Measurements from ENCODE around the gene KRTAP10-5. TPM values are rescaled to one million over a fixed set of nuclear protein-coding genes. Genes with fewer than 3 reads are reported as not detected.

Gene KRTAP10-5
- total RNA-seq, 1 experiment from 2014 or later = not detected

DNA sequence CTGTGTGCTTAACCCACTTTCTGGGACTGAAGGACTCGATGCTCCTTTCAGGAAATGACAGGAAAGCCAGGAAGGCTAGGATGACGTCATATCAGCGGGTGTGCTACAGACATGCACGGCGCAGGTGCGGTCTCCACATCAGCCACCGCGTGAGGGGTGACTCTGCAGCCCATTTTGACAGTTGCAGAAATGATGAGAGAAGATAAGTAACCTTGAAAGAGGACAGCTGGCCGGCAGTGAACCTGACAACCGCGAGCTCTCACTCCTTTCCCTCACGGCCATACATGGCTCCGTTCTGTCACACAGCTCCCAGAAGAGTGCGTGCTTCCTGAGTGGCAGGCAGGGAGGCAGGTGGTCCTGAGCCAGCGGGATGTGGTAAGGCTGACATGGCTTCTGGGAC, 1.7 kb upstream of the KRTAP10-5 start (continued):
- TF ChIP-seq ZNF274 (IDR thresholded peaks at IDR 0.05; ENCODE audit: low read depth, low read length) (no peak), FOSL1 (IDR thresholded peaks at IDR 0.05; ENCODE audit: low read depth) (no peak)

DNA sequence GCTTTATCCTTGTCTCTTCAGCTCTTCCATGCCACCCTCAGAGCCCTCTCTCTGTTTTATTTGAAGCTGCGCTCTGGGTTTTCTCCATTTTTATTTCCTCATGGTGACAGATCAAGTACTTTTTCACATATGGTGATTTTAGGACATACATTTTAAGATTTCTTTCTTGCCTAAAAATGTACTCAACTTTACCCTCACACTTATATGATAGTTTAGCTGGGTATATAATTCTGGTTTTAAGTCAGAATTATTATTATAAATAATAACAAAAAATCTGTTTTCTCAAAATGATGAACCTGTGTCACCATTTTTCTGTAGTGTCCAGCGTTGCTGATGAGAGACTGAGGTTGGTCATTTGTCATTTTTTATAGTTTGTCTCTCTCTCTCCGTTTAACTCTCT, 754 bp upstream of the KRTAP10-5 start:
- Histone ChIP-seq H3K9me3 (ENCODE audit: control insufficient read depth in 1 of 2, insufficient read depth in 1 of 2, low read depth in 1 of 2, low read length in 2 of 2) (peaks cover 0 to 4% of the 10 kb centered on the region in 2 experiments; a peak in 2 of 4 replicates), H4K20me1 (ENCODE audit: insufficient read depth) (no peaks in the 10 kb centered on the region), H3K4me3 (replicated peaks in 1 of 2; ENCODE audit: low read depth in 1 of 2, low read length in 2 of 2) (no peak overlapping the region), H3K4me2 (ENCODE audit: low read length) (no peak overlapping the region), H3K27ac (ENCODE audit: low read depth, low read length) (no peak overlapping the region), H3K27me3 (ENCODE audit: insufficient read depth, low read length) (peaks cover 22% of the 10 kb centered on the region), H3K9me2 (ENCODE audit: insufficient read depth) (no peaks in the 10 kb centered on the region), H2AFZ (ENCODE audit: low read depth, low read length, poor library complexity, severe bottlenecking) (no peak overlapping the region), H3K9ac (ENCODE audit: low read length) (no peak overlapping the region), H3K79me2 (ENCODE audit: insufficient read depth, low read length) (no peaks in the 10 kb centered on the region), H3K4me1 (ENCODE audit: control insufficient read depth in 1 of 2, insufficient read depth in 2 of 2, low read length in 2 of 2) (no peaks in the 10 kb centered on the region), H3K36me3 (ENCODE audit: control insufficient read depth in 1 of 2, insufficient read depth in 2 of 2, low read length in 2 of 2) (no peaks in the 10 kb centered on the region)
- intact Hi-C loops (cut with micrococcal nuclease) = no loop called here
- ATAC-seq = no peak
- ChIA-PET POLR2A (no interaction called here), RAD21 (ENCODE audit: low non-redundant PET in 1 of 2, low total read pairs in 2 of 2, uncharacterized antibody in 2 of 2, unreplicated experiment in 2 of 2) (no interaction called here), CTCF (no interaction called here)
- BruUV-seq (replicated peaks) = no TSS peak
- TF ChIP-seq CBX3 (IDR thresholded peaks at IDR 0.05; ENCODE audit: low read depth) (no peak), ELF1 (IDR thresholded peaks at IDR 0.05; ENCODE audit: borderline replicate concordance, low read depth) (no peak), FOSL1 (IDR thresholded peaks at IDR 0.05; ENCODE audit: low read depth) (no peak), SRF (IDR thresholded peaks at IDR 0.05; ENCODE audit: low read depth) (no peak), JUND (IDR thresholded peaks at IDR 0.05) (no peak), POLR2A (IDR thresholded peaks at IDR 0.05; ENCODE audit: borderline replicate concordance, extremely low read depth, insufficient read depth, insufficient read length) (no peak), POLR2AphosphoS5 (IDR thresholded peaks at IDR 0.05; ENCODE audit: low read depth, low read length) (no peak), ZFX (IDR thresholded peaks at IDR 0.05) (no peak), EZH2phosphoT487 (IDR thresholded peaks at IDR 0.05; ENCODE audit: borderline replicate concordance) (no peak), CEBPB (IDR thresholded peaks at IDR 0.05; ENCODE audit: low read depth) (no peak), YY1 (IDR thresholded peaks at IDR 0.05; ENCODE audit: extremely low read depth, insufficient replicate concordance, low read depth, low read length) (no peak), SP1 (IDR thresholded peaks at IDR 0.05; ENCODE audit: low read depth) (no peak), ZNF274 (IDR thresholded peaks at IDR 0.05; ENCODE audit: low read depth, low read length) (no peak), TCF7L2 (IDR thresholded peaks at IDR 0.05; ENCODE audit: borderline replicate concordance, extremely low read depth, insufficient read depth, insufficient read length) (no peak)
- TF ChIP-seq, protein P1, sequence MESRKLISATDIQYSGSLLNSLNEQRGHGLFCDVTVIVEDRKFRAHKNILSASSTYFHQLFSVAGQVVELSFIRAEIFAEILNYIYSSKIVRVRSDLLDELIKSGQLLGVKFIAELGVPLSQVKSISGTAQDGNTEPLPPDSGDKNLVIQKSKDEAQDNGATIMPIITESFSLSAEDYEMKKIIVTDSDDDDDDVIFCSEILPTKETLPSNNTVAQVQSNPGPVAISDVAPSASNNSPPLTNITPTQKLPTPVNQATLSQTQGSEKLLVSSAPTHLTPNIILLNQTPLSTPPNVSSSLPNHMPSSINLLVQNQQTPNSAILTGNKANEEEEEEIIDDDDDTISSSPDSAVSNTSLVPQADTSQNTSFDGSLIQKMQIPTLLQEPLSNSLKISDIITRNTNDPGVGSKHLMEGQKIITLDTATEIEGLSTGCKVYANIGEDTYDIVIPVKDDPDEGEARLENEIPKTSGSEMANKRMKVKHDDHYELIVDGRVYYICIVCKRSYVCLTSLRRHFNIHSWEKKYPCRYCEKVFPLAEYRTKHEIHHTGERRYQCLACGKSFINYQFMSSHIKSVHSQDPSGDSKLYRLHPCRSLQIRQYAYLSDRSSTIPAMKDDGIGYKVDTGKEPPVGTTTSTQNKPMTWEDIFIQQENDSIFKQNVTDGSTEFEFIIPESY (IDR thresholded peaks at IDR 0.05; ENCODE audit: extremely low read depth, insufficient replicate concordance, low read length) = no peak
- TF ChIP-seq, protein P2, sequence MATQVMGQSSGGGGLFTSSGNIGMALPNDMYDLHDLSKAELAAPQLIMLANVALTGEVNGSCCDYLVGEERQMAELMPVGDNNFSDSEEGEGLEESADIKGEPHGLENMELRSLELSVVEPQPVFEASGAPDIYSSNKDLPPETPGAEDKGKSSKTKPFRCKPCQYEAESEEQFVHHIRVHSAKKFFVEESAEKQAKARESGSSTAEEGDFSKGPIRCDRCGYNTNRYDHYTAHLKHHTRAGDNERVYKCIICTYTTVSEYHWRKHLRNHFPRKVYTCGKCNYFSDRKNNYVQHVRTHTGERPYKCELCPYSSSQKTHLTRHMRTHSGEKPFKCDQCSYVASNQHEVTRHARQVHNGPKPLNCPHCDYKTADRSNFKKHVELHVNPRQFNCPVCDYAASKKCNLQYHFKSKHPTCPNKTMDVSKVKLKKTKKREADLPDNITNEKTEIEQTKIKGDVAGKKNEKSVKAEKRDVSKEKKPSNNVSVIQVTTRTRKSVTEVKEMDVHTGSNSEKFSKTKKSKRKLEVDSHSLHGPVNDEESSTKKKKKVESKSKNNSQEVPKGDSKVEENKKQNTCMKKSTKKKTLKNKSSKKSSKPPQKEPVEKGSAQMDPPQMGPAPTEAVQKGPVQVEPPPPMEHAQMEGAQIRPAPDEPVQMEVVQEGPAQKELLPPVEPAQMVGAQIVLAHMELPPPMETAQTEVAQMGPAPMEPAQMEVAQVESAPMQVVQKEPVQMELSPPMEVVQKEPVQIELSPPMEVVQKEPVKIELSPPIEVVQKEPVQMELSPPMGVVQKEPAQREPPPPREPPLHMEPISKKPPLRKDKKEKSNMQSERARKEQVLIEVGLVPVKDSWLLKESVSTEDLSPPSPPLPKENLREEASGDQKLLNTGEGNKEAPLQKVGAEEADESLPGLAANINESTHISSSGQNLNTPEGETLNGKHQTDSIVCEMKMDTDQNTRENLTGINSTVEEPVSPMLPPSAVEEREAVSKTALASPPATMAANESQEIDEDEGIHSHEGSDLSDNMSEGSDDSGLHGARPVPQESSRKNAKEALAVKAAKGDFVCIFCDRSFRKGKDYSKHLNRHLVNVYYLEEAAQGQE (IDR thresholded peaks at IDR 0.05; ENCODE audit: low read depth) = no peak
- TF ChIP-seq, protein P3, sequence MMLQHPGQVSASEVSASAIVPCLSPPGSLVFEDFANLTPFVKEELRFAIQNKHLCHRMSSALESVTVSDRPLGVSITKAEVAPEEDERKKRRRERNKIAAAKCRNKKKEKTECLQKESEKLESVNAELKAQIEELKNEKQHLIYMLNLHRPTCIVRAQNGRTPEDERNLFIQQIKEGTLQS (IDR thresholded peaks at IDR 0.05) = no peak
- DNase-seq (ENCODE audit: low read depth, low spot score) = no peak
